Vagina (tissue), 2 donors: Measurements from ENCODE around the gene SNX27.

Experiments used
- POLR2A ChIP-seq, 2 donors: fragments of 450-650 bp; IDR thresholded peaks; one replicate each; pipeline ENCODE4 v1.6.1; 2017; ENCODE audit warnings: antibody characterized with exemption in 2 of 2, mild to moderate bottlenecking in 2 of 2, moderate library complexity in 2 of 2
- POLR2AphosphoS5 ChIP-seq, 2 donors: sonication (generic); formaldehyde crosslinking; IDR thresholded peaks; one replicate each; pipeline ENCODE4 v1.9.0; 2017; ENCODE audit warnings: antibody characterized with exemption in 2 of 2, mild to moderate bottlenecking in 2 of 2, low read depth in 1 of 2; ENCODE audit not compliant: insufficient read depth in 1 of 2
- TF ChIP-seq, protein P1 (sequence below), 3 experiments: fragments of 450-650 bp in 2 of 3; fragments of 200-600 bp in 1 of 3; sonication (generic) in 1 of 3; IDR thresholded peaks; one replicate each; pipeline ENCODE4 v1.5.1; 2017 to 2019; ENCODE audit warnings: antibody characterized with exemption in 3 of 3, mild to moderate bottlenecking in 2 of 3, moderate library complexity in 2 of 3

DNA sequence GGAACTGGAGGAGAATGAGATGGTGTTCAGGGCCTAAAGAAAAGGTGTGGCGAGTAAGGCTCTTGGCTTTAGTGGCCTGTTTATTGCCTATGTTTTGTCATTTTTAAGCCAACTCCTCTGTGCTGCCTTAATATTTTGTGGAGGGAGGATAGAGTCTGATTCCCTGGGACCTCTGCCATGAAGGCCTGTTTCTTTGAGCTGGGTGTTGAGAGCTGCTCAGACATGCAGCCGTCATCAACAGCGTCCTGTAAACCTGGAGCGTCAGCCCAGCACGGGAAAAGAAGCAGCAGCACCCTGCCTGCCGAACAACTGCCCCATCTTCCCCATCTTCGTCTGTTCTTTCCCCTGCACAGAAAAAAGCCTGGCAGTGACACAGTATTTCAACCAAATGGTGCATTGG is 27.1 kb upstream of the SNX27 start:
- TF ChIP-seq, protein P1, sequence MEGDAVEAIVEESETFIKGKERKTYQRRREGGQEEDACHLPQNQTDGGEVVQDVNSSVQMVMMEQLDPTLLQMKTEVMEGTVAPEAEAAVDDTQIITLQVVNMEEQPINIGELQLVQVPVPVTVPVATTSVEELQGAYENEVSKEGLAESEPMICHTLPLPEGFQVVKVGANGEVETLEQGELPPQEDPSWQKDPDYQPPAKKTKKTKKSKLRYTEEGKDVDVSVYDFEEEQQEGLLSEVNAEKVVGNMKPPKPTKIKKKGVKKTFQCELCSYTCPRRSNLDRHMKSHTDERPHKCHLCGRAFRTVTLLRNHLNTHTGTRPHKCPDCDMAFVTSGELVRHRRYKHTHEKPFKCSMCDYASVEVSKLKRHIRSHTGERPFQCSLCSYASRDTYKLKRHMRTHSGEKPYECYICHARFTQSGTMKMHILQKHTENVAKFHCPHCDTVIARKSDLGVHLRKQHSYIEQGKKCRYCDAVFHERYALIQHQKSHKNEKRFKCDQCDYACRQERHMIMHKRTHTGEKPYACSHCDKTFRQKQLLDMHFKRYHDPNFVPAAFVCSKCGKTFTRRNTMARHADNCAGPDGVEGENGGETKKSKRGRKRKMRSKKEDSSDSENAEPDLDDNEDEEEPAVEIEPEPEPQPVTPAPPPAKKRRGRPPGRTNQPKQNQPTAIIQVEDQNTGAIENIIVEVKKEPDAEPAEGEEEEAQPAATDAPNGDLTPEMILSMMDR (IDR thresholded peaks at IDR 0.05), result no peak
- TF ChIP-seq POLR2AphosphoS5 (IDR thresholded peaks at IDR 0.05; ENCODE audit: insufficient read depth in 1 of 2, low read depth in 1 of 2), result no peak
- no peak for TF ChIP-seq POLR2A (IDR thresholded peaks at IDR 0.05)
